ENCODE results near the gene CAPN15. TPM values are rescaled to one million over a fixed set of nuclear protein-coding genes. Genes with fewer than 3 reads are reported as not detected.

Gene CAPN15
- total and polyA plus RNA-seq, 9 of the 15 experiments (the other 6 are each of a cell fraction or from before 2014, with no cell fraction given): 0.62 to 111 (median 14.2) TPM

- Histone ChIP-seq H3K79me2 (ENCODE audit: control insufficient read depth, insufficient read depth, low read length) (peaks cover 3% of the 10 kb centered on the region; the same call in 1 of the 3 replicates), H4K20me1 (replicated peaks; ENCODE audit: control insufficient read depth, insufficient read depth, low read length) (no peaks in the 10 kb centered on the region; the same call in 1 of the 2 replicates), H3K27ac (ENCODE audit: extremely low read depth, low read depth, low read length) (no peak overlapping the region), H3K9me1 (ENCODE audit: control insufficient read depth, insufficient read depth, low read length) (no peaks in the 10 kb centered on the region), H3K36me3 (ENCODE audit: control insufficient read depth, insufficient read depth, low read length) (peaks cover 13% of the 10 kb centered on the region; the same call in 2 of the 3 replicates), H3K4me1 (replicated peaks in 1 of 2; ENCODE audit: control insufficient read depth in 2 of 2, insufficient read depth in 2 of 2, low read length in 2 of 2) (peaks cover 2 to 68% of the 10 kb centered on the region in 2 experiments; a peak in 4 of 5 replicates), H3K9me3 (replicated peaks; ENCODE audit: control insufficient read depth, insufficient read depth, low read depth, low read length) (no peaks in the 10 kb centered on the region), H3K27me3 (ENCODE audit: control insufficient read depth in 2 of 2, insufficient read depth in 2 of 2, low read length in 2 of 2) (no peaks in the 10 kb centered on the region), H2AFZ (ENCODE audit: low read depth, low read length) (no peak overlapping the region), H3K9ac (ENCODE audit: insufficient read depth in 1 of 2, low read depth in 2 of 2, low read length in 2 of 2) (peak overlapping the region in 1 of 2 experiments; percentile 58; a peak in 2 of 4 replicates), H3K4me2 (ENCODE audit: insufficient read depth, low read length) (no peak overlapping the region), H3K4me3 (no peak overlapping the region)
- no peak for FAIRE-seq
- in situ Hi-C loops (cut with MboI): no loop called here
- WGBS (ENCODE audit: insufficient coverage, low coverage, missing lambda C conversion rate): 88% methylated on average over 28 of the region's 35 CpGs
- no peak for ATAC-seq
- intact Hi-C loops (cut with micrococcal nuclease): no loop called here
- BruUV-seq (replicated peaks): no TSS peak
- ChIA-PET CTCF (ENCODE audit: low intra/inter-chr PET ratio) (no interaction called here), POLR2A (interaction anchor here (1.4 to 3.0 kb wide), 3 partner anchors 15 to 21 kb away, joined by 4 to 9 read pairs (median 4); no protein-coding TSS in a partner anchor)
- no peak for DNase-seq (ENCODE audit: extremely low read depth in 1 of 4, low spot score in 3 of 4)
- TF ChIP-seq ZBTB33 (CRISPR knock-in tag; IDR thresholded peaks at IDR 0.05) (peak; percentile 71), ZNF764 (CRISPR knock-in tag; IDR thresholded peaks at IDR 0.05; ENCODE audit: low read depth) (no peak), POLR2G (IDR thresholded peaks at IDR 0.05; ENCODE audit: low read depth, low read length) (peak; percentile 39; the same call in 1 of the 2 replicates), BRD4 (IDR thresholded peaks at IDR 0.05) (no peak), SP1 (CRISPR knock-in tag; IDR thresholded peaks at IDR 0.05) (0 out of 2 replicates have a peak, but pooled peaks have one; percentile 21)
Observed at GRCh38 chr16:519841-520687, 7.4 kb upstream of the CAPN15 start.

Measured in K562 (cell line).